ENCODE results near the gene GUCY1A2. TPM values are rescaled to one million over a fixed set of nuclear protein-coding genes. Genes with fewer than 3 reads are reported as not detected.

The GUCY1A2 gene
- polyA plus RNA-seq, 1 donor (not counting 4 experiments of a cell fraction or from before 2014, with no cell fraction given), result not detected

DNA sequence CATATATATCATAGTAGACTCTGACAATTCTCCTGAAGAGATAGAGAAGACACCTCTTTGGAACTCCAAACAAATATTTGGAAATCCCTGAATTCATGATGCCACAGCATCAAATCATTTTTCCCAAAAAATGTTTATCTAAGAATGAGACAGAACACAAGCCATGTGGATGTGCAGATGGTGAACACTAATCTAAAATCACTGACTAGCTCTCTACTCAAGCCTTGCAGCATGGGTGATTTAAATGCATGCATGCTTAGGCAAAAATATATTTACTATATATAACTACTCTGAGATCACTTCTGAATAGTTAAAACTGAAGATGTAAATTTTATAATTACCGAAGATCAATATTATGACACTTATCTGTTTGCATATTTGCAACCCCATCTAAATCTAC lies 289.9 kb downstream of the GUCY1A2 start:
- DNase-seq (ENCODE audit: low read depth, low spot score) (no peak), FAIRE-seq (no peak)
- Histone ChIP-seq H3K36me3 (ENCODE audit: control insufficient read depth in 2 of 2, extremely low read depth in 1 of 2, insufficient read depth in 2 of 2, low read length in 2 of 2) (no peaks in the 10 kb centered on the region), H3K9ac (ENCODE audit: control insufficient read depth, extremely low read depth, insufficient read depth, low read length) (no peak overlapping the region), H3K4me1 (ENCODE audit: control insufficient read depth, extremely low read depth, insufficient read depth, low read length) (no peaks in the 10 kb centered on the region), H2AFZ (ENCODE audit: control insufficient read depth, low read length) (no peak overlapping the region), H3K4me2 (ENCODE audit: control insufficient read depth, extremely low read depth, insufficient read depth, low read depth, low read length) (no peak overlapping the region), H3K27me3 (ENCODE audit: control insufficient read depth, extremely low read depth, insufficient read depth, low read length) (no peaks in the 10 kb centered on the region), H3K79me2 (ENCODE audit: control insufficient read depth, insufficient read depth, low read length) (no peaks in the 10 kb centered on the region), H3K9me3 (ENCODE audit: control insufficient read depth, low read depth, low read length) (no peaks in the 10 kb centered on the region), H3K27ac (ENCODE audit: control insufficient read depth, insufficient read depth, low read length) (no peak overlapping the region), H3K9me1 (ENCODE audit: control insufficient read depth, extremely low read depth, insufficient read depth, low read length) (no peaks in the 10 kb centered on the region), H4K20me1 (ENCODE audit: control insufficient read depth, extremely low read depth, insufficient read depth, low read length) (no peaks in the 10 kb centered on the region), H3K4me3 (ENCODE audit: control insufficient read depth in 2 of 3, extremely low read depth in 1 of 3, insufficient read depth in 2 of 3, low read depth in 1 of 3, low read length in 3 of 3) (no peak overlapping the region)
- dilution Hi-C loops (cut with MboI; ENCODE audit: extremely low pct_ligation_motif_present, low sequenced_read_pairs), result no loop called here
- no peak for TF ChIP-seq CTCF (optimal IDR thresholded peaks at IDR 0.05 in 1 of 3, IDR thresholded peaks at IDR 0.05 in 1 of 3, conservative IDR thresholded peaks at IDR 0.05 in 1 of 3; ENCODE audit: extremely low read depth in 1 of 3, insufficient read depth in 2 of 3, low read length in 3 of 3)
- no peak for TF ChIP-seq EZH2 (IDR thresholded peaks at IDR 0.05; ENCODE audit: low read length)

DNA sequence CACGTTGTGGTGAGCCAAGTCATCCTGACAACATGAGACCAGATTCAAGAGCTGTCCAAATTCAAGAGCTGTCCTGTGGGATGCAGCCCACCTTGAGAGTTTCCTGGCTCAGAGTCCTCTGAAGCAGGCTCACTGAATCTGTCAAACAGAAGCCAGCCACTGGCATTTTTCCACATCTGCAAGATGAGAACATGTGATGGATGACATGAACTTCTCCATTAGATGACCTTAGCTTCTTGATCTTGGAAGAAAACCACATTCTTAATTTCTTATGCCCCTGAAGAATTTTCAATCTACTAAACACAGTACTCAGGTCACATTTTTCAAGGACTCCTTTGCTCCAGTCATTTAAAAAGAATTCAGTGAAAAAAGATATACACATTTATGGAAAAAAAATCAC lies 291.0 kb downstream of the GUCY1A2 start:
- Histone ChIP-seq H3K9me1 (ENCODE audit: control insufficient read depth, extremely low read depth, insufficient read depth, low read length) (no peaks in the 10 kb centered on the region), H3K4me3 (ENCODE audit: control insufficient read depth in 2 of 3, extremely low read depth in 1 of 3, insufficient read depth in 2 of 3, low read depth in 1 of 3, low read length in 3 of 3) (no peak overlapping the region), H2AFZ (ENCODE audit: control insufficient read depth, low read length) (no peak overlapping the region), H3K4me2 (ENCODE audit: control insufficient read depth, extremely low read depth, insufficient read depth, low read depth, low read length) (no peak overlapping the region), H3K79me2 (ENCODE audit: control insufficient read depth, insufficient read depth, low read length) (no peaks in the 10 kb centered on the region), H3K27me3 (ENCODE audit: control insufficient read depth, extremely low read depth, insufficient read depth, low read length) (no peaks in the 10 kb centered on the region), H3K9ac (ENCODE audit: control insufficient read depth, extremely low read depth, insufficient read depth, low read length) (no peak overlapping the region), H4K20me1 (ENCODE audit: control insufficient read depth, extremely low read depth, insufficient read depth, low read length) (no peaks in the 10 kb centered on the region), H3K4me1 (ENCODE audit: control insufficient read depth, extremely low read depth, insufficient read depth, low read length) (no peaks in the 10 kb centered on the region), H3K9me3 (ENCODE audit: control insufficient read depth, low read depth, low read length) (no peaks in the 10 kb centered on the region), H3K36me3 (ENCODE audit: control insufficient read depth in 2 of 2, extremely low read depth in 1 of 2, insufficient read depth in 2 of 2, low read length in 2 of 2) (no peaks in the 10 kb centered on the region), H3K27ac (ENCODE audit: control insufficient read depth, insufficient read depth, low read length) (no peak overlapping the region)
- dilution Hi-C loops (cut with MboI; ENCODE audit: extremely low pct_ligation_motif_present, low sequenced_read_pairs), result no loop called here
- TF ChIP-seq EZH2 (IDR thresholded peaks at IDR 0.05; ENCODE audit: low read length), result no peak
- no peak for TF ChIP-seq CTCF (optimal IDR thresholded peaks at IDR 0.05 in 1 of 3, IDR thresholded peaks at IDR 0.05 in 1 of 3, conservative IDR thresholded peaks at IDR 0.05 in 1 of 3; ENCODE audit: extremely low read depth in 1 of 3, insufficient read depth in 2 of 3, low read length in 3 of 3)
- FAIRE-seq (no peak), DNase-seq (ENCODE audit: low read depth, low spot score) (no peak)

Measured in keratinocyte (primary cell).